RCC 7860 (cell line): ENCODE results near the gene ATP2B2.

Source experiments
- DNase-seq: peaks from one replicate; pipeline ENCODE4 v3.0.0-alpha.2; 2015; ENCODE audit warnings: low spot score
- FAIRE-seq: peaks from 2 replicates; lab custom pipeline; 2012; peaks lifted over from hg19 to GRCh38; lab: Jason Lieb, UNC

Gene ATP2B2

GRCh38 chr3:10351013-10351735 is 154.2 kb downstream of the ATP2B2 start:
- FAIRE-seq (no peak), DNase-seq (no peak)

- no peak for FAIRE-seq
- no peak for DNase-seq
Observed at GRCh38 chr3:10350324-10350985, 154.9 kb downstream of the ATP2B2 start.

GRCh38 chr3:10349801-10350200 is 155.6 kb downstream of the ATP2B2 start:
- DNase-seq = no peak
- FAIRE-seq = no peak

- FAIRE-seq (no peak), DNase-seq (no peak)
Observed at GRCh38 chr3:10348404-10348721, 157.0 kb downstream of the ATP2B2 start.

GRCh38 chr3:10347648-10348403 is 157.6 kb downstream of the ATP2B2 start:
- DNase-seq (no peak), FAIRE-seq (no peak)

GRCh38 chr3:10345911-10346310 is 159.5 kb downstream of the ATP2B2 start:
- FAIRE-seq (no peak), DNase-seq (no peak)

GRCh38 chr3:10344944-10345575 is 160.3 kb downstream of the ATP2B2 start:
- FAIRE-seq = no peak

GRCh38 chr3:10344147-10344943 is 161.0 kb downstream of the ATP2B2 start:
- FAIRE-seq = no peak
- DNase-seq = peak; percentile 16

More at GRCh38 chr3:10344944-10345575, 160.3 kb downstream of the ATP2B2 start:
- no peak for DNase-seq

GRCh38 chr3:10343526-10343925 is 161.9 kb downstream of the ATP2B2 start:
- FAIRE-seq = no peak
- no peak for DNase-seq

- no peak for DNase-seq
- FAIRE-seq = no peak
Observed at GRCh38 chr3:10342781-10343180, 162.6 kb downstream of the ATP2B2 start.

- FAIRE-seq (no peak), DNase-seq (no peak)
Observed at GRCh38 chr3:10341901-10342398, 163.4 kb downstream of the ATP2B2 start.

- DNase-seq (no peak), FAIRE-seq (no peak)
Observed at GRCh38 chr3:10340476-10340875, 164.9 kb downstream of the ATP2B2 start.

GRCh38 chr3:10340046-10340445 is 165.3 kb downstream of the ATP2B2 start:
- FAIRE-seq (no peak), DNase-seq (no peak)

- FAIRE-seq = no peak
- DNase-seq = no peak
Observed at GRCh38 chr3:10339376-10339955, 165.9 kb downstream of the ATP2B2 start.

- no peak for FAIRE-seq
- no peak for DNase-seq
Observed at GRCh38 chr3:10338591-10339353, 166.6 kb downstream of the ATP2B2 start.

- no peak for FAIRE-seq
- no peak for DNase-seq
Observed at GRCh38 chr3:10338164-10338470, 167.3 kb downstream of the ATP2B2 start.

- DNase-seq (no peak), FAIRE-seq (no peak)
Observed at GRCh38 chr3:10337323-10338163, 167.8 kb downstream of the ATP2B2 start.

- no peak for DNase-seq
- no peak for FAIRE-seq
Observed at GRCh38 chr3:10336761-10337160, 168.6 kb downstream of the ATP2B2 start.
